ENCODE measurements around the gene RIPOR2. TPM values are rescaled to one million over a fixed set of nuclear protein-coding genes. Genes with fewer than 3 reads are reported as not detected.

Gene RIPOR2
- total RNA-seq, 2 experiments from 2014 or later, result 18.0 to 28.9 TPM

- no peak overlapping the region for H3K4me3 ChIP-seq (ENCODE audit: low read depth, low read length, poor library complexity, severe bottlenecking)
- intact Hi-C loops (cut with micrococcal nuclease; ENCODE audit: unreplicated experiment), result no loop called here
- POLR2A ChIA-PET, result interaction anchor here (1.0 kb wide), 1 partner anchor 14 kb away, joined by 3 read pairs; no protein-coding TSS in a partner anchor
- no peak overlapping the region for H2AFZ ChIP-seq (ENCODE audit: low read length)
- no TSS peak for BruUV-seq (replicated peaks)
- H3K9me2 ChIP-seq (ENCODE audit: insufficient read depth, low read length), result no peaks in the 10 kb centered on the region
- H3K9me3 ChIP-seq (ENCODE audit: low read length), result no peaks in the 10 kb centered on the region
- no peaks in the 10 kb centered on the region for H3K4me1 ChIP-seq (ENCODE audit: insufficient read depth, low read length, poor library complexity, severe bottlenecking)
- no peak overlapping the region for H3K4me2 ChIP-seq (ENCODE audit: low read length)
- no peaks in the 10 kb centered on the region for H4K20me1 ChIP-seq (ENCODE audit: insufficient read depth, low read length)
- CTCF ChIA-PET (ENCODE audit: unreplicated experiment), result no interaction called here
- DNase-seq (ENCODE audit: low spot score), result no peak
- no peak overlapping the region for H3K27ac ChIP-seq (ENCODE audit: low read depth, low read length, poor library complexity, severe bottlenecking)
- TF ChIP-seq, protein P1, sequence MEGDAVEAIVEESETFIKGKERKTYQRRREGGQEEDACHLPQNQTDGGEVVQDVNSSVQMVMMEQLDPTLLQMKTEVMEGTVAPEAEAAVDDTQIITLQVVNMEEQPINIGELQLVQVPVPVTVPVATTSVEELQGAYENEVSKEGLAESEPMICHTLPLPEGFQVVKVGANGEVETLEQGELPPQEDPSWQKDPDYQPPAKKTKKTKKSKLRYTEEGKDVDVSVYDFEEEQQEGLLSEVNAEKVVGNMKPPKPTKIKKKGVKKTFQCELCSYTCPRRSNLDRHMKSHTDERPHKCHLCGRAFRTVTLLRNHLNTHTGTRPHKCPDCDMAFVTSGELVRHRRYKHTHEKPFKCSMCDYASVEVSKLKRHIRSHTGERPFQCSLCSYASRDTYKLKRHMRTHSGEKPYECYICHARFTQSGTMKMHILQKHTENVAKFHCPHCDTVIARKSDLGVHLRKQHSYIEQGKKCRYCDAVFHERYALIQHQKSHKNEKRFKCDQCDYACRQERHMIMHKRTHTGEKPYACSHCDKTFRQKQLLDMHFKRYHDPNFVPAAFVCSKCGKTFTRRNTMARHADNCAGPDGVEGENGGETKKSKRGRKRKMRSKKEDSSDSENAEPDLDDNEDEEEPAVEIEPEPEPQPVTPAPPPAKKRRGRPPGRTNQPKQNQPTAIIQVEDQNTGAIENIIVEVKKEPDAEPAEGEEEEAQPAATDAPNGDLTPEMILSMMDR (conservative IDR thresholded peaks at IDR 0.05; ENCODE audit: low read length), result no peak
- no peak for TF ChIP-seq EZH2phosphoT487 (IDR thresholded peaks at IDR 0.05; ENCODE audit: borderline replicate concordance, low read depth, low read length)
- H3K36me3 ChIP-seq (ENCODE audit: insufficient read depth, low read length), result peaks cover 30% of the 10 kb centered on the region
- H3K79me2 ChIP-seq (ENCODE audit: insufficient read depth, low read depth, low read length), result no peaks in the 10 kb centered on the region
Measured at GRCh38 chr6:24827162-24827561, 108.6 kb downstream of the RIPOR2 start.

DNA sequence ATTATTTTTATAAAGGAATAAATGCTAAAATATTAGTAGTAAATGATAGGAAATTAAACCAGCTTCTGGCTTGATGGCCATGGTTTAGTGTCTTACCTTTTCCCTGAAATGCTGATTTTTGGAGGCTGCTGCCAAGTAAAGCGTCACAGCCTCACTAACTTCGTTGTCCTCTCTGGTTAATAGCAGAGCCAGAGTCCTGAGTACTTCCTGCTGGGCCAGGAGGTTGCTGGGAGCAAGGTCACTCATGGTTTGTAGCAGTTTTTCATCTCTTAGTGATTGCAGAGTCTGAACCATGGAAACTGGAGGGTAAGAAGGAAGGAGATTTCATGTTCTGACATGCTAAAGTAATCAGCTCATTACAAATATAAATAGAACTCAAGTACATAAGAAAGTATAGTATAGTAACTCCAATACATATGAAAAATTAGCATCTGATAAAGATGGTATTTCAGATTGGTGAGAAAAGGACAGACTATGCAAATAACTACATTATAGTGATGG is 110.6 kb downstream of the RIPOR2 start:
- H3K4me2 ChIP-seq (ENCODE audit: low read length), result no peak overlapping the region
- H2AFZ ChIP-seq (ENCODE audit: low read length), result no peak overlapping the region
- H3K27ac ChIP-seq (ENCODE audit: low read depth, low read length, poor library complexity, severe bottlenecking), result no peak overlapping the region
- no TSS peak for BruUV-seq (replicated peaks)
- no peak for DNase-seq (ENCODE audit: low spot score)
- ChIA-PET POLR2A (no interaction called here), CTCF (ENCODE audit: unreplicated experiment) (no interaction called here)
- H3K4me1 ChIP-seq (ENCODE audit: insufficient read depth, low read length, poor library complexity, severe bottlenecking), result no peaks in the 10 kb centered on the region
- intact Hi-C loops (cut with micrococcal nuclease; ENCODE audit: unreplicated experiment), result no loop called here
- H3K9me2 ChIP-seq (ENCODE audit: insufficient read depth, low read length), result no peaks in the 10 kb centered on the region
- TF ChIP-seq, protein P1 (conservative IDR thresholded peaks at IDR 0.05; ENCODE audit: low read length), result no peak
- TF ChIP-seq EZH2phosphoT487 (IDR thresholded peaks at IDR 0.05; ENCODE audit: borderline replicate concordance, low read depth, low read length), result no peak
- H3K9me3 ChIP-seq (ENCODE audit: low read length), result no peaks in the 10 kb centered on the region
- peaks cover 36% of the 10 kb centered on the region for H3K36me3 ChIP-seq (ENCODE audit: insufficient read depth, low read length)
- H3K4me3 ChIP-seq (ENCODE audit: low read depth, low read length, poor library complexity, severe bottlenecking), result no peak overlapping the region
- no peaks in the 10 kb centered on the region for H3K79me2 ChIP-seq (ENCODE audit: insufficient read depth, low read depth, low read length)
- H4K20me1 ChIP-seq (ENCODE audit: insufficient read depth, low read length), result no peaks in the 10 kb centered on the region

DNA sequence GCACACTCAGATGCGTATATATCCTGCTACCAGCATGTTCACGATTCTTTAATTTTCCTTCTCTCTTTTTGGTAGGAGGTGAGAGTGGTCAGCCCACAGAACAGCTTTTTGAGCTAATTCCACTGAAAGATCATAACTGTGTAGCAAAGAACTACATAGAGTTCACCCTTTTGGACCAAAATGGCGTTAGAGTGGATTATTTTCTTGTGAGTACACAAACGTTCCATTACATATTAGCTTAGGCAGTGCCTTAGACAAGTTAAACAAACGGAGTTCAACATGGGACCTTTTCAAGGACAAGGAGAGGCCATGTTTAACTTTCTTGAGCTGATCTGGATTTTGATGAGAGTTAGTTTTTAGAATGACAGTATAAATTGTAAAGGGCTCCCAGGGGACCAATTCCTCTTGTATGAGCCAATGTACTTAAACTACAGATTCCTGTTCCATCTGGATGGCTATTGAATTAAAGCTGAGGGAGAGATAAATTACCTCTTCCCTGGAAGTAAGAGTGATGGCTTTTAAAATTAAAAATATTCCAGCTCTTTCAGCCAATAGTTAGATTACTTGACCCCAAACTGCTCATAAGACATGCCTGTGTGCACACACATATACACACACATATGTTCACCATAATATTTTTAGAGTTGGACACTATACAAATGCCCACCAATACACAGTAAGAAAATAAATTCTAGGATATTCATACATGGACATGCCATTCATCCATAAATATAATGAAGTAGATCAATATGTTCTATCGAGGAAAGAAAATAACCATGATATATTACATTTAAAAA is 111.4 kb downstream of the RIPOR2 start:
- H3K4me1 ChIP-seq (ENCODE audit: insufficient read depth, low read length, poor library complexity, severe bottlenecking), result no peaks in the 10 kb centered on the region
- no peak overlapping the region for H3K4me2 ChIP-seq (ENCODE audit: low read length)
- no peak overlapping the region for H3K27ac ChIP-seq (ENCODE audit: low read depth, low read length, poor library complexity, severe bottlenecking)
- ChIA-PET CTCF (ENCODE audit: unreplicated experiment) (no interaction called here), POLR2A (interaction anchor here (0.6 to 1.5 kb wide), 3 partner anchors 13 to 202 kb away, joined by 3 to 4 read pairs (median 3); no protein-coding TSS in a partner anchor)
- H3K79me2 ChIP-seq (ENCODE audit: insufficient read depth, low read depth, low read length), result no peaks in the 10 kb centered on the region
- DNase-seq (ENCODE audit: low spot score), result no peak
- TF ChIP-seq EZH2phosphoT487 (IDR thresholded peaks at IDR 0.05; ENCODE audit: borderline replicate concordance, low read depth, low read length), result no peak
- TF ChIP-seq, protein P1 (conservative IDR thresholded peaks at IDR 0.05; ENCODE audit: low read length), result no peak
- intact Hi-C loops (cut with micrococcal nuclease; ENCODE audit: unreplicated experiment), result no loop called here
- H3K36me3 ChIP-seq (ENCODE audit: insufficient read depth, low read length), result peaks cover 37% of the 10 kb centered on the region
- H3K9me3 ChIP-seq (ENCODE audit: low read length), result no peaks in the 10 kb centered on the region
- H3K9me2 ChIP-seq (ENCODE audit: insufficient read depth, low read length), result no peaks in the 10 kb centered on the region
- BruUV-seq (replicated peaks), result no TSS peak
- no peak overlapping the region for H3K4me3 ChIP-seq (ENCODE audit: low read depth, low read length, poor library complexity, severe bottlenecking)
- H2AFZ ChIP-seq (ENCODE audit: low read length), result no peak overlapping the region
- H4K20me1 ChIP-seq (ENCODE audit: insufficient read depth, low read length), result no peaks in the 10 kb centered on the region

Data from OCI-LY7 (cell line).